GM06990 (cell line): Measurements from ENCODE around the gene CLINT1.

Experiments
- DNase-seq: peaks from one replicate; pipeline ENCODE4 v3.0.0-alpha.2; 2011; ENCODE audit not compliant: insufficient read length; ENCODE audit errors: extremely low read depth
- H3K27me3 ChIP-seq: replicated peaks from 2 replicates; pipeline ENCODE4 v1.6.0; 2011; ENCODE audit warnings: low read length; ENCODE audit not compliant: control insufficient read depth, insufficient read depth
- H3K36me3 ChIP-seq: 2 replicates; pipeline ENCODE4 v1.5.1; 2011; ENCODE audit warnings: low read length; ENCODE audit not compliant: control insufficient read depth, insufficient read depth
- H3K4me3 ChIP-seq: replicated peaks from 2 replicates; pipeline ENCODE4 v1.5.1; 2011; ENCODE audit warnings: low read depth, mild to moderate bottlenecking, control low read depth, low read length
- CTCF ChIP-seq: IDR thresholded peaks from 2 replicates; pipeline ENCODE4 v1.5.1; 2011; ENCODE audit warnings: low read length, control low read depth, mild to moderate bottlenecking, inconsistent platforms; ENCODE audit not compliant: insufficient read depth, poor library complexity, severe bottlenecking

CLINT1 gene

DNA sequence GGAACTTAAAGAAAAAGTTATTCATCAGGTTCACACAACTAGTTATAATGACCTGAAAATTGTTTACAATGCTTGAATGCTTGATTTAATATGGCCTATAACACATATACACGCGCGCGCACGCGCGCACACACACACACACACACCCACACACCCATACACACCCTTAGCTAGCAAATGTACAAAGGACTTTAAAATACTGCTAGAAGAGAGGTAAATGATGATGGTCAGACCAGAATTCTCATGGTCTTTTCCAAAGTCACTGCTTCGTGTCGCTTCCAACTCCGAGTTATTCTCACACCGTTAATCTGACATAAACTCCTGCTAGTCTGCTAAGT lies 109.5 kb downstream of the CLINT1 start:
- TF ChIP-seq CTCF, result no peak
- Histone ChIP-seq H3K36me3 (no peaks in the 10 kb centered on the region), H3K27me3 (no peaks in the 10 kb centered on the region), H3K4me3 (no peak overlapping the region)
- no peak for DNase-seq

DNA sequence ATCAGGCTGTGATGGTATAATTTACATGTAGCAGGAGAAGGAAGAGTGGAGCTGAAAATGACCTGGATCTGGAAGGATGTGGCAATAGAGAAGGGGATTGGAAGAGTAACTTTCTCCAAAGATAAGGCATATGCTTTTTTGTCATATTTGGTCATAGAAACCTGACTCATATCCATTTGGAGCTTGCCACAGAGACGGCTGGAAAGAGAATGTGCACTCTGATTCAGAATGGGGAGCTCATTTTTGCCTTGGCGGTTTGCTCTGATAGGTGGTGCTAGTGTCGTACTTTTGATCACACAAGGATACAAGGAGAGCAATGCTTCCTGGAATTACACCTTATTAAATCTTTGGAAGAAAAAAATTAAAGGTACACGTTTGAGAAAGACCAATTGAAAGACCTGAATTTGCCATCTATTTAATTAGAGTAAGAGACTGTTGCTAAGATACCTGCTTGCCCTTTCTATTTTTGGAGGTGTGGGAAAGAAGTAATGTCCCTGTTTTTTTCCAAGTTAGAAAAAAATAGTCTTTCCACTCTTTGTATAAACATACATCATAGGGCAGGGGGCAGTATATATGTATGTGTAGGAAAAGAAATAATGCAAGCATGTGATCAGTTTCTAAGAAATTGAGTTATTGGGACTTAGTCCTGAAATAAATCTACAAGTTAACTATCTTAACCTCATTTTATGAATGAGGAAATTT lies 110.0 kb downstream of the CLINT1 start:
- TF ChIP-seq CTCF, result no peak
- no peak for DNase-seq
- Histone ChIP-seq H3K27me3 (no peaks in the 10 kb centered on the region), H3K36me3 (no peaks in the 10 kb centered on the region), H3K4me3 (no peak overlapping the region)

DNA sequence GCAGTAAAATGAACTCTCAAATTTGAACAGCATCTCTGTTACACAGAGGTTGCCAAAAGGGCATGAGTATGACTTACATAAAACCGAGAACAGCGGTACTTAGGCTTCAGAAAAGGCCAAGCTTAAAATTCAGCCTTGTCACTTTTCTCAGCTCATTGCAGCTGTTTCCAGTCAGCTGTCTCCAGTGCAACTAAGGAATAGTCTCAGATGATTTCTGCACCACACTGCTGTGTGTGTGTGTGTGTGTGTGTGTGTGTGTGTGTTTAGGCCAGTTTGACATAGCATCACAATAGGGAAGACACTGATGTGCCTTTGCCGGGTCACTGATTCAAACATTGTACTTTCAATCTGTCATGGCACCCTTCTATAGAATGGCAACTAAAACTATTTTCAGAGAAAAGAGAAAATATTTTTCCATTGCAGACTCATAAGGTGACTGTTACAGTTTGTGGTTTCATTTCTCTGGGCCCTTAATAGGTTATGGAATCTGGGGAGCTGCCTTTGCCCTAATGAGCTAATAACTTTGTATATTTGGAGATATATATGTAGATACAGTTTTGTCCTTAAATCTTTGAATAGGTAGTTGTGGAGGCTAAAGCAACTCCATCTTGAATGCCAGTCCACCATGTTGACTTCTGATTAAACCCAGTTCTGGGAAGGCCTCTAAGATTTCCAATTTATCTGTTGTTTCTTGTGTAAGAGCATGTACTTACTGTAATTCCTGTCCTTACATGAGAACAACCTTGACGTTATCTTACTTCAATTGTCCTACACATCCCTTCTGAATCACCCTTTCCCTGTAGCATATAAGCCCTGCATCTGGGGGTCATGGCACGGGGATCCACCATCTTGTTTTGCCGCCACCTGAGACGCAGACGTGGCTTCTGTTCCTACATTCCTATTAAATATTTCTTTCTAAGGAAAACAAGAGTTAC lies 110.9 kb downstream of the CLINT1 start:
- Histone ChIP-seq H3K27me3 (no peaks in the 10 kb centered on the region), H3K36me3 (no peaks in the 10 kb centered on the region), H3K4me3 (no peak overlapping the region)
- no peak for TF ChIP-seq CTCF
- DNase-seq, result no peak

GRCh38 chr5:157747173-157747740 lies 111.7 kb downstream of the CLINT1 start:
- no peak for TF ChIP-seq CTCF
- no peaks in the 10 kb centered on the region for H3K27me3 ChIP-seq
- H3K4me3 ChIP-seq, result no peak overlapping the region
- DNase-seq, result no peak
- H3K36me3 ChIP-seq, result no peaks in the 10 kb centered on the region

DNA sequence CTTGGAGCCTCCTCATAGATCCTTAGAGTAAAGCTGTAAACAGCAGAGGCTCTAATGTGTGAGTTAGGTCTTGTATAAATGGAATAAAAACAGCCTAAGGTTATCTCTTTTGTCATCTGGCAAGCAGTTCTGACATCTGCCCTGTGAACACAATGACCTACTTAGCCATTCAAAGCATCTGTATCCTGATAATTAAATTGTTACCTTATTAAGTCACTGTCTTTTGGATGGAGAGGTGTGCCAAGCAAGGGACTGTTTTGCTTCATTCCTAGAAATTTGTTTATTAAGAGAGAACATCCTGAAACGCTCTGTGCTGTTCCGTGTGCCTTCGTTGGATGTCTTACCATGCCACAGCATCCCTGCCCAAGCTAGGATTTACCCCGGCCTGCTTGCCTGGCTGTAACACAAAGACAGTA lies 113.9 kb downstream of the CLINT1 start:
- no peak for TF ChIP-seq CTCF
- no peaks in the 10 kb centered on the region for H3K36me3 ChIP-seq
- no peak overlapping the region for H3K4me3 ChIP-seq

More for the DNA sequence above, 113.9 kb downstream of the CLINT1 start:
- DNase-seq, result no peak
- no peaks in the 10 kb centered on the region for H3K27me3 ChIP-seq
